Measurements from ENCODE around the gene TLE6.
A peak's percentile ranks its signal among the peaks of the same experiment; 100 is the strongest.
"Not testable (repeated sequence)": the region's sequence is repeated elsewhere in the genome, so short reads cannot be mapped to it uniquely, and the experiment has no call there.

TLE6 gene

GRCh38 chr19:3031607-3031867, 54.2 kb downstream of the TLE6 start:
- no peak for DNase-seq

- no peak for DNase-seq
Observed at GRCh38 chr19:3033595-3034405, 56.4 kb downstream of the TLE6 start.

- no peak for DNase-seq
Observed at GRCh38 chr19:3034406-3034655, 57.0 kb downstream of the TLE6 start.

GRCh38 chr19:3034656-3035541, 57.5 kb downstream of the TLE6 start:
- DNase-seq: peak in 1 of 4 experiments; percentile 33

GRCh38 chr19:3035542-3036118, 58.3 kb downstream of the TLE6 start:
- peak; percentile 70 to 86 (median 84) for DNase-seq

GRCh38 chr19:3036119-3036976, 59.0 kb downstream of the TLE6 start:
- peak; percentile 45 to 66 (median 56) for DNase-seq

- DNase-seq: not testable (repeated sequence)
Observed at GRCh38 chr19:3036977-3037544, 59.7 kb downstream of the TLE6 start.

GRCh38 chr19:3038214-3038613, 60.9 kb downstream of the TLE6 start:
- no peak for DNase-seq

- no peak for DNase-seq
Observed at GRCh38 chr19:3039125-3039524, 61.8 kb downstream of the TLE6 start.

GRCh38 chr19:3039641-3040077, 62.3 kb downstream of the TLE6 start:
- no peak for DNase-seq

- DNase-seq: no peak
Observed at GRCh38 chr19:3041327-3041726, 64.0 kb downstream of the TLE6 start.

GRCh38 chr19:3041761-3042620, 64.6 kb downstream of the TLE6 start:
- no peak for DNase-seq

GRCh38 chr19:3042621-3043267, 65.4 kb downstream of the TLE6 start:
- no peak for DNase-seq
